OCI-M1 (cell line): Measurements from ENCODE around the gene SLC25A42.
"Not testable (repeated sequence)": the region's sequence is repeated elsewhere in the genome, so short reads cannot be mapped to it uniquely, and the experiment has no call there.

Experiments used
- DNase-seq: peaks from one replicate; lab custom pipeline; 2025; lab: John Stamatoyannopoulos, UW

SLC25A42 gene

GRCh38 chr19:19105365-19106055 lies 41.7 kb downstream of the SLC25A42 start:
- DNase-seq, result no peak

DNA sequence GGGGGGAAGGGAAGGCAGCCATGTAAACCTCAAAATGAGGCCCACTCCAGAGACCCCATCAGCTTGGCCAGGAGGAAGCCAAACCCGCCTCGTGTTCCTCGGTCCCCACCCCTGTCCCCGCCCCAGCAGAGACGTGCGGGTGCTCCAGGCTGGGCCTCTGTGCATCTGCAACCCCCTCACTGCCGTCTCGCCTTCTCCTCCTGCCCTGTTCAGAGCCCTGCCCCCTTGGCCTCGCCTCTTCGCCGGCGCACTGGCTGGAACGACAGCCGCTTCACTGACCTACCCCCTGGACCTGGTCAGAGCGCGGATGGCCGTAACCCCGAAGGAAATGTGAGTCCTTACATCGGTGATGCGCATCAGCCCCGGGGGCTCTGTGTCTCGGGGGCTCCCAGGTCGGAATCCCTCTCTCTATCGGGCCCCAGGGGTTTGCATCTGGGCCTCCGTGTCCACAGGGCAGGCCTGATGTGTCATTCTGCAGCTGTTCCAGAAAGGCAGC lies 42.3 kb downstream of the SLC25A42 start:
- DNase-seq, result no peak

DNA sequence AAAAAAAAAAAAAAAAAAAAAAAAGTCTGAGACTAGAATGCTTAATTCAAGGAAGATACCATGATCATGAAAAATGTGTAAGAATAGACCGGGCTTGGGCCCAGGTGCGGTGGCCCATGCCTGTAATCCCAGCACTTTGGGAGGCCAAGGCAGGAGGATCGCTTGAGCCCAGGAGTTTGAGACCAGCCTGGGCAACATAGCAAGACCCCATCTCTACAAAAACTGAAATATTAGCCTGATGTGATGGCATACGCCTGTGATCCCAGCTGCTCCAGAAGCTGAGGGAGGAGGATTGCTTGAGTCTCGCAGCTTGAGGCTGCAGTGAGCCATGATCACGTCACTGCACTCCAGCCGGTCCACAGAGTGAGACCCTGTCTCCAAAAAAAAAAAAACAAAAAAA lies 43.1 kb downstream of the SLC25A42 start:
- not testable (repeated sequence) for DNase-seq

- DNase-seq, result no peak
These were observed 43.9 kb downstream of the SLC25A42 start for GRCh38 chr19:19107654-19108053.

- DNase-seq, result no peak
These were observed 45.8 kb downstream of the SLC25A42 start for GRCh38 chr19:19109601-19110000.

DNA sequence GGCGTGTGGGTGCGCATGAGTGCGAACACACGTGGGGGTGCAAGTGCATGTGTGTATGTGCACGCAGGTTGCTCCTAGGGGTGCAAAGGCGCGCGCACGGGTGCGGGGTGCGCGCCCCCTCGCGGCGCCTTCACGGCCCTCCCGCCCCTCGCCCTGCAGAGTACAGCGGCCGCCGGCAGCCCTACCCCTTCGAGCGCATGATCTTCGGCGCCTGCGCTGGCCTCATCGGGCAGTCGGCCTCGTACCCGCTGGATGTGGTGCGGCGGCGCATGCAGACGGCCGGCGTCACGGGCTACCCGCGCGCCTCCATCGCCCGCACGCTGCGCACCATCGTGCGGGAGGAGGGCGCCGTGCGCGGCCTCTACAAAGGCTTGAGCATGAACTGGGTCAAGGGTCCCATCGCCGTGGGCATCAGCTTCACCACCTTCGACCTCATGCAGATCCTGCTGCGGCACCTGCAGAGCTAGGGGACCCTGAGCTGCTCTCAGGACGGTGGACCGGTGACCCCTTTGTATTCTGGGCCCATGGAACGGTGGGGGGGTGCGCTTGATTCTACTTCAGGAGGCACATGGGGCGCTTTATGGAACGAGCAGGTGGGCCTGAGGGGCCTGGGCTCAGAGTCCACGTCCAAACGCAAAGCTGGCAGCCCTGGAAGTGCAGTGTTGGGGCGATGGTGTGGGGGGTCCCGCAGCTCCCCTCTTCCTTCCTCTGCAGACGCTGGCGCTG lies 46.8 kb downstream of the SLC25A42 start:
- DNase-seq, result no peak

GRCh38 chr19:19111136-19111835 lies 47.5 kb downstream of the SLC25A42 start:
- no peak for DNase-seq

DNA sequence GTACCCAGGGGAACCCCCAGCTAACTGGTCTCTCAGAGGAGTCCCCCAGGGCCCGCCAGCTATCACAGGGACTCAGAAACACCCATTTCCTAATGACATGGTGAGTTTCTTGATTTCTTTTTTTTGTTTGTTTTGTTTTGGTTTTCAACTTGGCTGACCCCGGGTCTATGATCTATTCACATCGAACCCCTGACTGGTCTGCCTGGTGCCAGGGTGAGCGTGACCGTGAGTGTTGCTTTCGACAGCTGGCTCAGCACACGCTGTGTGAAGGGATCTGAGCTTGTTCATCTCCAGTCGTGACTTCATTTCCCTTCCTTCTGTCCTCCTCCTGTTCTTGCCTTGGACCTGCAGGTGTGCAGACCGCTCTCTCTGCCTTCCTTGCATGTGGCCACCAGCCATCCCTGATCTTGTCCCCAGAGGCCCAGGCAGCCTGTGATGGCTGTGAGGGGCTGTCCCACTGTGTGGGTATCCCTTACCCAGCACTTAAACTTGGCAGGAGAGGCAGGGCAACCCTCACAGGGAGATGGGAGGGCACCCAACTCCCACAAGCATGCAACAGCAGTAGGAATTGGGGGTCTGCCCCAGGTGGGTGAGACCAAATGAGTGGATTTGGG lies 48.3 kb downstream of the SLC25A42 start:
- DNase-seq, result no peak

GRCh38 chr19:19113040-19113626 lies 49.3 kb downstream of the SLC25A42 start:
- peak; percentile 39 for DNase-seq

DNA sequence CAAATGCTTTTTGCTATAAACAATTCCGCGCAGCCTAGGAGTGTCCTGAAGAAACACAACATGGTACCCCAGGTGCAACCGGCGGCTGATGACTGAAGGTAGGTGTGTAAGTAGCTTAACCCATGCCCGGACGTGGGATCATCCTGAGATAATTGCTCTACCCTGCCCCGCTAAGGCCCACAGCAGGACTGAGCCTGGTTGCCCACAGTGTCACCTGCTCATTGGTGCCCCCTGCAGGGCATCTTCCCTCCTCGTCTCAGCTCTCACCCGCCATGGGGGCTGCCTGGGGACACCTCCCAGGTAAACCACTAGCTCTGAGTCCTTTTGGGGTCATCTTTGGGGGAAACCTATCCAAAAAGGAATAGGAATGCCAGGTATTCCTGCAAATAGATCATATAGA lies 52.2 kb downstream of the SLC25A42 start:
- peak; percentile 53 for DNase-seq

DNA sequence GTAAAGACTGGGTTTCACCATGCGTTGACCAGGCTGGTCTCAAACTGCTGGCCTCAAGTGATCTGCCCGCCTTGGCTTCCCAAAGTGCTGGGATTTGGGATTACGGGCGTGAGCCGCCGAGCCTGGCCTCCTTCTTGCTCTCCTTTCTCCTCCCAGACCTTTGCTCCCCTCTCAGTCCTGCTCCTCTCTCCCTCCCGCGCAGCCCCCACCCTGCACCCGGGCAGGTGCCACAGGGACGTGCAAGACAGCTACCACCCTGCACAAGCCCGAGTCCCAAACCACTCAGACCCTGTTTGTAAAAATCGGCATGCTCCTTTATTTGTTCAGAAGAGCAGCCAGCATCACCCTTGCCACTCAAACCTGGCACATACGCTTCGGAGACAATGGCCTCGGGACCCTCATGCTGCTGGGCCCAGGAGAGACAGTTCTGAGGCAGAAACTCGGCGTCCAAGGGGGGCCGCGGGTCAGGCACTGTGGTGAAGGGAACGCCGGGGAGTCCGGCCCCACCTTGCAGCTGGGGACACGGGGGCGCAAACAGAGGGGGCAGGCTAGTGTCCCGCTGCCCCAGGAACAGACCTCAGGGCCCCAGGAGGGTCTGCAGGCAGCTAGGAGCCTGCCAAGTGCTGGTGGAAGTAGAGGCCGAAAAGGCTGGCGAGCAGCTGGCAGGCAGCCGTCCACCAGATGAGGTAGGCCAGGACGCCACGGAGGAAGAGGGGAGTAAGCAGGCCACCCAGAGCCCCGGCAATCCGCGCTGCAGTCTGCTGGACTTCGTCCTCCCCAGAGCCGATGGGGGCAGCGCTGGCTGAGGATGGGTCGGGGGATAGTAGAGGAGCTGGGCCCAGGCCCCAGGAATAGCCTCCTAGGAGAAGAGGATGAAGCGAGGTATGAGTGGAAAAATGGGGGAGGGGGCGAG lies 55.8 kb downstream of the SLC25A42 start:
- DNase-seq, result no peak

- peak; percentile 87 for DNase-seq
These were observed 56.8 kb downstream of the SLC25A42 start for GRCh38 chr19:19120308-19121231.

DNA sequence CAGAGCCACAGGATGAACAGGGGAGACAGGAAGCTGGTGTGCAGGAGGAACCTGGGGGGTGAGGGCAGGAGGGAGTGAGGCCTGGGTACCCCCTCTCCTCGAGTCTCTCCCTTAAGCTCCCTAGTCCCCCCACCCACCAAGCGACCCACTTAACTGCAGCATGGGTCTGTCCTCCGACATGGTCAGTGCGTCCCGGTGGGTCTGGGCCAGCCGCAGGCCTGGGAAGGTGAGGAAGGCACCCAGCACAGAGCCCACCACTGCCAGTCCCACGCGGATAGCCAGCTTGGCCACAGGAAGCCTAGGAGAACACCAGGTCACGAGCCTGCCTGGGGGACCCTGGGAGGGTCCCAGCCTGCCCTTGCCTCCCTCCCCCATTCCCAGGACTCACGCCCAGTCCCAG lies 57.6 kb downstream of the SLC25A42 start:
- no peak for DNase-seq

GRCh38 chr19:19122902-19123301 lies 59.1 kb downstream of the SLC25A42 start:
- no peak for DNase-seq

- no peak for DNase-seq
These were observed 59.6 kb downstream of the SLC25A42 start for GRCh38 chr19:19123386-19123785.

DNA sequence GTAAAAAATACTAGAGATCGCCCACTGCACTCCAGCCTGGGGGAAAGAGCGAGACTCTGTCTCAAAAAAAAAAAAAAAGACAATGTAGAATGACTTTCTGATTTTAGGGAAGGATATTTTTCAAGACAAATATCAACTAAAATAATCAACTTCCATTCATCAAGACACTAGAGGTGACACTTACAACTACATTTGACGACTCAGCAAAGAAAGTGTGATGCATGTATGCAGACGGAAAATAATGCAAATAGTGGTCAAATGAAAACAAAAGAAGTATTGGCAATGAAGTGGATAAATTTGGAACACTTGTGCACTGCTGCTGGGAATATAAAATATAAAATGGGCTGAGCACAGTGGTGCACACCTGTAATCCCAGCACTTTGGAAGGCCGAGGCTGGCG lies 62.3 kb downstream of the SLC25A42 start:
- no peak for DNase-seq

DNA sequence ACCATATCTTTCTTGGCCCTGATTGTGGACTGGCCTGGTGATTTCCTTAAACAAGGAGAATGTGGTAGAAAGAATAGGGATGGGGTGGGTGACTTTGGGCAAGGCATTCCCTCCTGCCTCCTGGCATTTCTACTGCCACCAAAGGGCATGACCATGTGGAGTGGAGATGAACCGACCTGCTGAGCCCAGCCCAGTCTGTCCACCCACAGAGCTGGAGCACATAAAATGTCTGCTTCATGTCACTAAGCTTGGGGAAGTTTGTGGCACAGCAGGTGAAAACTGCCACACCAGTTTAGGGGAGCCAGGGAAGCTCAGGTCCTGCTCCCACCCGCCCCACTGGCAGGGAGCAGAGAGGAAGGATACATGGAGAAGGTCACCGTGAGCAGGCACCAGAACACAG lies 68.2 kb downstream of the SLC25A42 start:
- no peak for DNase-seq

GRCh38 chr19:19132912-19133311 lies 69.1 kb downstream of the SLC25A42 start:
- DNase-seq, result no peak

- DNase-seq, result no peak
These were observed 70.2 kb downstream of the SLC25A42 start for GRCh38 chr19:19133985-19134384.

GRCh38 chr19:19134687-19135158 lies 70.9 kb downstream of the SLC25A42 start:
- no peak for DNase-seq
